ENCODE results near the gene SCAANT1.

SCAANT1 gene

DNA sequence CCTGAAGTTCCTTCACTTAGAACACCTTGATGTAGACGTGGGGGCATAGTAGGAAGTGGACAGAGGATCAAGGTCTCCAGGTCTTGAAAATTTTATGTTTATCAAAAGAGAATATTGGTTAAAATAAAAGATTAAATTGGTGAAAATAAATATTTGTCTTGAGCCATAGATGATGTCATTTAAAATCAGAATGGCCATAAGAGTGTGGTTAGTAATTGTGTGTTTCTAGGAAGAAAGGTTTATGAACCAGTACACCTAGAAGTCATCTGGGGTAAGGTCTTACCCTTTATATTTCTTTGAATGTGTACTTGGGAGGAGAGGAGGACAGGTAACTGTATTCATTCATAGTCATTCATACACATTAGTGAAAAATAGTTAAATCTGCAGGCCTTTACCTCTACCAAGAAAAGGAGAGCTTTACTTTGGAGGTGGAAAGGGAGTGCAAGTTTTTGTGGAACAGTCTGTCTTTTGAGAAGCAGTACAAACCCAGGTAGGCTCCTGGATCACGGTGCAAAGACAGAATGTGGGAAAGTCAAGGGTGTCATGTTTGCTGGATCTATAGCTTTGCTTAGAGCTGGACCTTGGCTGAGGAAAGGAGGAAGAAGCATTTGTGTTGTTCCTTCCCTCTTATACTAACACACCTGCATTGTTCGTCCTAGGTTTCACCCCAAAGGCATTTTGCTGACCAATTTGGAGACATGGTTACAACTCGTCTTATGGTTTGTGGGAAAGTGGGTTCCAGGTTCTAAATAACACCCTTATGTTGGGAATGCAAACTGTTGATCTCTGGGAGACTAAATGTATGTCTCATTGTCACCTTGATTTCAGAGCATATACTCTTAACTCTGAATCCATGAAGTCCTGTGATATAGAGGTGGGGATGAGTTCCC, 6.2 kb downstream of the SCAANT1 start:
- no peak for DNase-seq (ENCODE audit: extremely low read depth in 1 of 2, low read depth in 1 of 2)

GRCh38 chr3:63900459-63900858, 11.7 kb downstream of the SCAANT1 start:
- no peak for DNase-seq (ENCODE audit: extremely low read depth in 1 of 2, low read depth in 1 of 2)

DNA sequence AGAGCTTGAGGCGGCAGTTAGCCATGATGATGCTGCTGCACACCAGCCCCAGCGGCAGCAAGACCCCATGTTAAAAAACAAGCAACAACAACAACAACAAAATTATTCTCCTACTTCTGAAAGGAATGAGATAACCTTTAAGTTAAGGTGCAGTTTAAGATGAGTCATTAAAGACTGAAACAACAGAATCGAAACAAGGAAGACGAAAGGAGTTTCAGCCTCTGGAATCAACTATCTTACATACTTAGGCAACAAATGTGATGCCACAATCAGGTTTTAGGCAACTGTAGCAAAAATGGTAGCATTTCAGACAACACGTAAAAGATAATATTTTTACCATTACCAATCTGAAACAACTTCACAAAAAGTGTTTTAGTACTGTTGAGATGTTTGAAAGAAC, 12.2 kb downstream of the SCAANT1 start:
- DNase-seq (ENCODE audit: extremely low read depth in 1 of 2, low read depth in 1 of 2) = no peak

DNA sequence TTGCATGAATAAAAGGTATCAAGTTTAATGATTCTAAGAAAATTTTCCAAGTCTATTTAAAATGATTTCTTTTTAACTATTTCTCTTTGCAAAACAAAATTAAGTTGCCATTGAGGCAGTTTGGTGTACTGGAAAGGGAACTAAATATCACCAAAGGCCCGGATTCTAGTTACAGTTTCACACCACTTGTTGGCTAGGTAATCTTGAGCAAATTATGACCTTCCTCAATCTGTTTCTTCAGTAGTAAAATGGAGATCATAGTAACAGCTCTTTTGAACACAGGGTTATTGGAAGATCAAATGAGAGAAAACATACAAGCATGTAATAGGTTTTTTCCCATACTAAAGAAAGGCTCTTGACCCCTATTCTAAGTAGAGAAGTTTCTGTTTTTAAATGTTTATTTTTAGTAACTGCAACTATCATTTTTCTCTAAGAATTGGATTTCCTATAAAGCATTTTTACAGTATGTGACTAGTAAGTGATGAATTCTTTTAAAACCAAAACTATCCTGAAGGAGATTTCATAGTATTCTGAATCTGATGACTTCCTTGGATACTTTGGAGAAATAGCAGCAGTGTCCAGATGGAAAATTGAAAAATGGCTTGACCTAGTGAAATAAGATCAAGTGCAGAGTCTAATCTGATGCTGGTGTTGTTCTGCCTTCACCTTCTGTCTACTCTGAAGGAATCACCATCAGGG, 15.7 kb downstream of the SCAANT1 start:
- DNase-seq (ENCODE audit: extremely low read depth in 1 of 2, low read depth in 1 of 2) = no peak

- no peak for DNase-seq (ENCODE audit: extremely low read depth in 1 of 2, low read depth in 1 of 2)
Measured at GRCh38 chr3:63895422-63896189, 16.6 kb downstream of the SCAANT1 start.

- no peak for DNase-seq (ENCODE audit: extremely low read depth in 1 of 2, low read depth in 1 of 2)
Measured at GRCh38 chr3:63892773-63893352, 19.3 kb downstream of the SCAANT1 start.

GRCh38 chr3:63891518-63891917, 20.7 kb downstream of the SCAANT1 start:
- no peak for DNase-seq (ENCODE audit: extremely low read depth in 1 of 2, low read depth in 1 of 2)

DNA sequence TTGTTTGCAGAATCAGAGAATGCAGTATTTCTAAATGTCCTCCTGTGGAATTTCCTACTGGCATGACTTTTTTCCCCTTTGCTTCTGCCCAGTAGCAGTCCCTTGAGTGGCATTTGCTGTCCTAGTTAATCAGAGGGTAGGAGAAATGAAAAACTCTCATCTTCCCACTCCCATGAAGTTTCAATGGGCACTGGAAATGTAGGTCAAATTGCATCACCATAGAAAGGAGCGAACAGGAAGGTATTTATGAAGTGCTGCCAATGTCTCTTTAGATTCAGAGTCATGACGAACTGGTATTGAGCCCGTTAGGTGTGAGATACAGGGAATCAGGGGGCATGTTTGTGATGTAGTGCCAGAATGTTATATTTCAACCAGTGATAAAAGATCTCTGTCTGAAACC, 25.3 kb downstream of the SCAANT1 start:
- DNase-seq (ENCODE audit: extremely low read depth in 1 of 2, low read depth in 1 of 2) = no peak

DNA sequence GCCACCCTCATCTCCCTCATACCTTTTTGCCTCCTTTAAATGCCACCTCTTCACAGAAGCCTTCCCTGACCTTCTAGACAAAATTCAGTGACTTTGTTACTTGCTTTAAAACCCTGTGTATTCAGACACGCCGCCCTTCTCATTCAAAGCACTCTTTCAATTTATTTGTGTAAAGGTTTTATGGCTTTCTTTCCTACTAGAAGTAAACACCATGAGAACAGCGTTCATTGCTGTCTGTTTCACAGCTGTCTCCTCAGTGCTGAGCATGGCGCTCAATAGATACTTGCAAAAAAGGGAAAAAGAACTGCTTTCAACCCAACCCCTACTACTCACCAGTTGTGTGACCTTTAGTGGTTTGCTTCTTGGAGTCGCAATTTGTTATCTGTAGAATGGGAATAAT, 31.5 kb downstream of the SCAANT1 start:
- DNase-seq (ENCODE audit: extremely low read depth in 1 of 2, low read depth in 1 of 2) = no peak

GRCh38 chr3:63878394-63879060, 33.7 kb downstream of the SCAANT1 start:
- DNase-seq (ENCODE audit: extremely low read depth in 1 of 2, low read depth in 1 of 2) = no peak

- no peak for DNase-seq (ENCODE audit: extremely low read depth in 1 of 2, low read depth in 1 of 2)
Measured at GRCh38 chr3:63877737-63878393, 34.3 kb downstream of the SCAANT1 start.

DNA sequence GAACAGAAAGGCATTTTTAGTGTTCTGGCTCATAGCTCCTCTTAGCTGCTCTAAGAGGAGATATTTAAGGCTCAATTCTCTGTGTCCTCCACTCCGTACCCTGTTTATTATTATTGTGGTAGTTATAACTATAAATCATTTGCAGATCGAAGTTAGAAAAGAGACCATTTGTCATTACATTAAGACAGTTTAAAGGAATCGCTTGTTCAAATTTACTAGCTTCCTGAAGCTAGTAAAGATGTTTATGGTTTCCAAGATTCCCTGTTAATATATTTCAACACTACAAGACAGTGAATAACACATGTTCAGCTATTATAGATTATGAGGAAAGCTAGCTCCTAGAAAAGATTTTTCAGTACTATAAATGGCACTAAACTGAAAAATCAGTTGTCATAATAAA, 35.9 kb downstream of the SCAANT1 start:
- DNase-seq (ENCODE audit: extremely low read depth in 1 of 2, low read depth in 1 of 2) = no peak

GRCh38 chr3:63875510-63875909, 36.7 kb downstream of the SCAANT1 start:
- no peak for DNase-seq (ENCODE audit: extremely low read depth in 1 of 2, low read depth in 1 of 2)

DNA sequence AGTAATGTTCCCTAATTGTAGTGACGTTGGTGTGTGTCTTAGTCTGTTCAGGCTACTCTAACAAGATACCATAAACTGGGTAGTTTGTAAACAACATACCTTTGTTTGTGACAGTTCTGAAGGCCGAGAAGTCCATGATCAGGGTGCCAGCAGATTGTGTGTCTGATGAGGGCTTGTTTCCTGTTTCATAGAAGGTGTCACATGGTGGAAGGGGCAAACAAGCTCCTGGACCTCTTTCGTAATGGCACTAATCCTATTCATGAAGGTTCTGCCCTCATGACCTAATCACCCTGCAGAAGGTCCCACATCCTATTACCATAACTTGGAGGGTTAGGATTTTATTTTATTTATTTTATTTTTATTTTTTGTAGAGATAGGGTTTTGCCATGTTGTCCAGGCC, 37.4 kb downstream of the SCAANT1 start:
- DNase-seq (ENCODE audit: extremely low read depth in 1 of 2, low read depth in 1 of 2) = no peak

DNA sequence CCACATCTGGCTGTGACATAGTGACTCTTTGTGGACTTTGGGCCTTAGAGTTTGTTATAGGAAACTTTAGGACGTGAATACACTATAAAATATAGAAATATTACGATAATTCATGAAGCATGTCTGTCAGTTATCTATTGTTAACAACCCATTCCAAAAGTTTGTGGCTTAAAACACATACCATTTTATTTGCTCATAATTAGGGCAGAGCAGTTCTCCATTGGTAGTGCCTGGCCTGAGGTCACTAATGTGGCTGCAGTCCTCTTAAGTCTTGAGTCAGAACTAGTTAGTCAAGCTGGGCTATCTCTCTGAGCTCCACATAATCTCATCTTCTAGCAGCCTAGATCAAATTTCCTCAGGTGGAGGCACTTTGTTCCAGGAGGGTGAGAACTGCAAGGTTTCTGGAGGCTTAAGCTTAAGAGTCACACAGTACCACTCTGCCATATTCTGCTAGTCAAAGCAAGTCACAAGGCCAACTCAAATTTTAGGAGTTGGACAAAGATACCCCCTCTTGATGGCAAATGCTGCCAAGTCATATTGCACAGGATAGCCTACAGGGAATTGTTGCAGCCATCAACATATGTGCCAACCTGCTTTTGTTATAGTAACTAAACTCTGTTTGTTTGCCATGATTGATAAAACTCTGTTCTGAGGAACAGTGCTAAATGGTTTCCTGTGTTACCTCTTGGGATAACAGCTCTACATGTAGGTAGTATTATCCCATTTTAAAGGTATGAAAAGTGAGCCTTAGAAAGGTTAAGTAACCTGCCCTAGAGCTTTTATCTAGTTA, 39.9 kb downstream of the SCAANT1 start:
- no peak for DNase-seq (ENCODE audit: extremely low read depth in 1 of 2, low read depth in 1 of 2)

GRCh38 chr3:63870615-63871005, 41.6 kb downstream of the SCAANT1 start:
- DNase-seq (ENCODE audit: extremely low read depth in 1 of 2, low read depth in 1 of 2) = no peak

DNA sequence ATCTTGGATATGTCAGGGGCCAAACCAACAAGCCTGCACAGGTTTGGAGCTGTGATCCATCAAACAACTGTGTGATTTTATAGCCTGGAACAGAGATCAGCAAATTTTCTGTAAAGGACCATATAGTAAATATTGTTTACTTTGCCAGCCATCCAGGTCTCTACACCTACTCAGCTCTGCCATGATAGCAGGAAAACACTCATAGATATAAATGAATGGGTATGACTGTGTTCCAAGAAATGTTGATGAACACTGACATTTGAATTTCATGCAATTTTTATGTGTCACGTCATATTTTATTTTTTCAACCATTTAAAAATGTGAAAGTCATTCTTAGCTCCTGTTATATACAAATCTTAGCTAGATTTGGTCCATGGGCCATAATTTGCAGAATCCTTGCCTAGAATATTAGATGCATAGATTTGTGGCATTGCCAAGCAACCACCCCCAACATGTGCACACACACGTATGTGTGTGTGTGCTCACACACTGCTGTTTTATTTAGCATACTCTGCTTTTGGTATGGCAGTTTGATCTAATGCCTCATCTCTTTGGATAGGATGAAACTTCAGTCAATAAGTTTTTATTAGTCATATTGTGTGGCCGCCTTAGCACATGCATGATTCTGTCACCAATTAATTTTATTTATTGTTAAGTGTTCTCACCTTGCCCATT, 42.1 kb downstream of the SCAANT1 start:
- no peak for DNase-seq (ENCODE audit: extremely low read depth in 1 of 2, low read depth in 1 of 2)

GRCh38 chr3:63867225-63867624, 45.0 kb downstream of the SCAANT1 start:
- DNase-seq (ENCODE audit: extremely low read depth in 1 of 2, low read depth in 1 of 2) = no peak

DNA sequence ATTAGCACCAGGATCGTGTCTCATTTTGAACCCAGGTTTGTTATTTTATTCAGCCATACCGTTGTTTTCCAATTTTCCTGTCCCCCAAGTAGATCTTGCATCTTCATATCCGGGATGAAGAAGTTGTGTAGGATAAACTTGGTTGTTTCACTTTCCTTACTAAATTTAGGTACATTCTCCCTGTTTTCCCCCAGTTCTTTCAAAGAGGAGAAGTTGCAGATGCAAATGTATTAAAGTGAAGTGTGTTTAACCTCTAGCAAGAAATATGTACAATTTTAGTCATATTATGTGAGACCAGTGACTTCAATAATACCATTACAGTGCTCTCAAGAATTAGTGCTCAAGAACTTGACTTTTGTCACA, 47.2 kb downstream of the SCAANT1 start:
- DNase-seq (ENCODE audit: extremely low read depth in 1 of 2, low read depth in 1 of 2) = no peak
